ENCODE data around the gene SOX3.

Gene SOX3

DNA sequence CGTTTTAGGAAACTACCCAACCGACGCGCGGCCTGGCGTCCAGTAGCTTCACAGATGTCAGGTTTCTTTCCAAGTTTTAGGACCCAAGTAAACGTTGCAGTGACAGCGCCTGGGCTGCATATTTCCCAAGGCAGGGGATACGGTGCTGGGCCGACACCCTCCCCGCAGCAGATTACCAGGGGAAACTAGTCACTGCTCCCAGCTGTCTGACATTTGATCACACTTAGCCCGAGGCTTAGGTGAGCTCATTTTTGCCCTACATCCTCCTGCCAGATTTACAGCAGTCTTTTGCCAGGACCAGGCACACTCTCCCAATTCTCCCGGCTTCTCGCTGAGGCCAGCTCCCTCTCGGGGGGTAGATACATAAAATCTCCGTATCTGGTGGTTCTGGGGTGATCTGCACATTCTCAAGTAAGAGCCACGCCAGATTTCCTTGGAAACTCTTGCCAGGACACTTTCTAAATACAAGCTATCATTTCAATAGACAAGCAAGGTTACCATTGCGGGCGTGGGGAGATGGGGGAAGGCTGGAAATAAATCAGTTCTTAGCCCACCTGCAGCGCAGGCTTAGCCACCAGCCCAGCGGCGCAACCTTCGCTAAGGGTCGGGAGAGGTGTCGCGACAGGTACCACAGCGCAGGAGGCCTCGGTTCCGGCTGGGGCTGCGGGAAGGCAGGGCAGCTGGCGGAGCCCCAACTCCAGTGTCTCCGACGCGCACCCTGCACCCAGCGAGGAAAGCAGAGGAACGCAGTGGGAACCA is 2.5 kb upstream of the SOX3 start:
- in situ Hi-C loops (cut with HindIII; ENCODE audit: low sequenced_read_pairs): no loop called here
- H3K4me3 ChIP-seq (ENCODE audit: low read depth, low read length): peak overlapping the region; percentile 5
- DNase-seq (ENCODE audit: low read depth): no peak
- no peak for TF ChIP-seq CTCF (IDR thresholded peaks at IDR 0.05; ENCODE audit: low read depth, low read length, missing control alignments)

DNA sequence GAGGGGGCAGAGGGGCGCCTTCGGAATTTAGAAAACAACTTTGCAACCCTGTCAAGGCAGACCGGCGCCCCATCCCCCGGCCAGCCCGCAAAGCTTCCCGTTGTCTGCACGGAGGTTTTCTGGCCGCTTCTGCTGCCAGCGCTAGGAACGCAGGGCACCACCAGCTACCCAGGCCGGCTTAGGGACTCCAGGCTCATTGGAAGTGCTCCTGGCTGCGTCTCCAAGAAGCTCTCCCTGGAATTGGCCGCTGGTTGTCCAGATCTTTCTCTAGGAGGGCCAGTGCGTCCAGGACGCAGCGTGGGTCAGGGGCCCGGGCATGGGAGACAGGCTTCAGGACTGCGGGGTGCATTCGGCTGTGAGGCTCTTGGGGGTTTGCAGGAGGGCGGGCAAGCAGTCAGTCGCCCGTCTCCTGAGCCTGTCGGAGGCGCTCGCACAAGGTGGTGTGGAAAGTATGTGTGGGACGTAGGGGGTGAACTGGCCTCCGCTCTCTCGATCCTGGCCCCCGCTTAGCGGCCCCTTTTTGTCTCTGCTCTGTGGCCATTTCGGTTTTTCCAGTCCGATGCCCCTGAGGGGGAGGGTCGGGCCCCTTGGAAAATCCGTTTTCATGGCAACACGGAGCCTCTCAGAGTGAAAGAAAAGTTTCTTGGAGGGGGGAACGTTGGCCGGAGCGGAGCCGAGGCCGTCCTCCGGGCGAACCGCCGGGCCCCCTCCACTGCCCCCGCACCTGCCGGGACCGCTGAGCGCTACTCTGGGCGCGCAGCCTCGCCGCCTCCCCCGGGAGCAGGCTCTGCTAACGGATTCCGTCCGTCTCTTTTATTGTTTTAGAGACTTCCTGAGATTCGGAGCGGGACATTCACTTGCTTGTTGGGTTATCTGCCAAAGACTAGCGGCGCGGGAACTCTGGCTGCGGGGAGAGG is 810 bp upstream of the SOX3 start:
- in situ Hi-C loops (cut with HindIII; ENCODE audit: low sequenced_read_pairs): no loop called here
- no peak for DNase-seq (ENCODE audit: low read depth)
- H3K4me3 ChIP-seq (ENCODE audit: low read depth, low read length): no peak overlapping the region
- no peak for TF ChIP-seq CTCF (IDR thresholded peaks at IDR 0.05; ENCODE audit: low read depth, low read length, missing control alignments)

DNA sequence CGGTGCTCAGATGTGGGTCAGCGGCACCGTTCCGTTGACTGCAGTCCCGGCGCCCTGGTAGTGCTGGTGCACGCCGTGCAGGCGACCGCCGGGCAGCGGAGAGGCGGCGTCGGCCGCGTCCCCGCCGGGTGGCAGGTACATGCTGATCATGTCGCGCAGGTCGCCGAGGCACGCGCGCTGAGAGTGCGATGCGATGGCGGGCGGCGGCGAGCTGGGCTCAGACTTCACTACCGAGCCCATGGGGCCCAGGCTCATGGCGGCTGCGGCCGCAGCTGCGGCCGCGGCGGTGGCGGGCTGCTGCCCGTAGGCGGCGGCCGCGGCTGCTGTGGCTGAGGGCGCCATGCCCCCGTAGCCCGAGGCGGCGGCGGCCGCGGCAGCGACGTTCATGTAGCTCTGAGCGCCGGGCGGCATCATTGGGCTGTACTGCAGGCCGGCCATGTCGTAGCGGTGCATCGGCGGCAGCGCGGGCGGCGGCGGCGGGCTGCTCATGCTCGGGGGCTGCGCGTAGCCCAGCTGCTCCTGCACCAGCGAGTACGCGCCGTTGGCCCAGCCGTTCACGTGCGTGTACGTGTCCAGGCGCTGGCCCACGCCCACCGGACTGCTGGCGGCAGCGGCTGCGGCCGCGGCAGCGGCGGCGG is 1.0 kb downstream of the SOX3 start:
- TF ChIP-seq CTCF (IDR thresholded peaks at IDR 0.05; ENCODE audit: low read depth, low read length, missing control alignments): no peak
- no peak for DNase-seq (ENCODE audit: low read depth)
- in situ Hi-C loops (cut with HindIII; ENCODE audit: low sequenced_read_pairs): no loop called here
- H3K4me3 ChIP-seq (ENCODE audit: low read depth, low read length): peak overlapping the region; percentile 22

DNA sequence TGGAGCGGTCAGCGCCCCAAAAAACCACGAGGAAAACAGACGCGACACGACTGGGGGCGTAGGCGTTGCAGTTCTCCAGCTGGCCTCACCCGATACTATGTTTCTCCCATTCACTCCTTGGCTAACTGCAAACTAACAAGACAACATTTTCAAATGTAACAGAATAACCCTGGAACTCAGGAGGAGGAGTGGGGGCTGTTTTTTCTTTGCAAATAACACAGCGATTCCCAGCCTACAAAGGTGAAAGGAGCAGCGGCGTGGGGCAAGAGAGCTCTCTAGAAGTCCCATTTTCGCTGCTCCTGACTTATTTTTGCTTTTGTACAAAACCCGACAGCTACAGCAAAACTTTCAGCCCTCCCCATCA is 1.6 kb downstream of the SOX3 start:
- peak overlapping the region; percentile 15 for H3K4me3 ChIP-seq (ENCODE audit: low read depth, low read length)
- TF ChIP-seq CTCF (IDR thresholded peaks at IDR 0.05; ENCODE audit: low read depth, low read length, missing control alignments): no peak
- no peak for DNase-seq (ENCODE audit: low read depth)
- in situ Hi-C loops (cut with HindIII; ENCODE audit: low sequenced_read_pairs): no loop called here

GRCh38 chrX:140502491-140503237 is 2.2 kb downstream of the SOX3 start:
- in situ Hi-C loops (cut with HindIII; ENCODE audit: low sequenced_read_pairs): no loop called here
- no peak for DNase-seq (ENCODE audit: low read depth)
- no peak for TF ChIP-seq CTCF (IDR thresholded peaks at IDR 0.05; ENCODE audit: low read depth, low read length, missing control alignments)
- H3K4me3 ChIP-seq (ENCODE audit: low read depth, low read length): peak overlapping the region; percentile 15

DNA sequence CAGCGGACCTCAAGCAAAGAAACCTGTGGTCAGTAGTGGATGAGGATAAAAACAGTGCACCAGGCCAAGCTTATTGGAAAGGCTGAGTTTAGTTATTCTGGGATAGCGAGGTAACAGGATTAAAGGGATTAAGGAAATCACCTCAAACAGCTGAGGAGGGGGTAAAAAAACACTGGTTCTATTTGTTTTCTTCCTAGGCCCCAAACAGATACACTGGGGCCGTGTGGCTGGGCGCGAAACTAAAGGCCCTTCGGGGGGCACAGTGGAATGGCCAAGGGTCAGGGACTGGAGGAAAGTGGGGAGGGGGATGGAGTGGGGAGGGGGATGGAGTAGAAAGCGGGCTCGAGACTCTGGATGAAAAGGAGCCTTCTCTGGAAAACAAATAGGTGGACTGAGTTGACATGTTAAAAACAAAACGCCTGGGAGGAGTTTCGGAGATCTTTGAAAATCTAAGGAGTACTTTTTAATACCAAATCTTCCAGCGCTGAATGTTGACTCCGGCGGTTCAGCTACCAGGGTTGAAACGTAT is 2.9 kb downstream of the SOX3 start:
- in situ Hi-C loops (cut with HindIII; ENCODE audit: low sequenced_read_pairs): no loop called here
- no peak for TF ChIP-seq CTCF (IDR thresholded peaks at IDR 0.05; ENCODE audit: low read depth, low read length, missing control alignments)
- DNase-seq (ENCODE audit: low read depth): no peak
- H3K4me3 ChIP-seq (ENCODE audit: low read depth, low read length): no peak overlapping the region

Data from astrocyte of the cerebellum (primary cell).